Lung (tissue), 12 donors: ENCODE measurements around the gene NAV2. TPM values are rescaled to one million over a fixed set of nuclear protein-coding genes. Genes with fewer than 3 reads are reported as not detected.
A peak's percentile ranks its signal among the peaks of the same experiment; 100 is the strongest.

ENCODE experiments used
- ATAC-seq: fragments of 200-7000 bp; cut with Tn5 transposase; one replicate; pipeline ENCODE4 v1.9.1; 2020; ENCODE audit warnings: moderate number of reproducible peaks; ENCODE audit not compliant: insufficient read depth, low FRiP score
- DNase-seq, 3 donors: peaks; one replicate each; pipeline ENCODE4 v3.0.0-alpha.2; 2013 to 2017
- H3K27ac ChIP-seq, 2 donors: one replicate each; pipeline ENCODE4 v1.5.1; 2013; ENCODE audit warnings: mild to moderate bottlenecking in 2 of 2, moderate library complexity in 2 of 2, control low read depth in 1 of 2, inconsistent platforms in 1 of 2, low read depth in 1 of 2, low read length in 1 of 2
- H3K27me3 ChIP-seq, 3 donors: one replicate each; pipeline ENCODE4 v1.5.1; 2013; ENCODE audit warnings: low read length in 2 of 3; ENCODE audit not compliant: control insufficient read depth in 3 of 3, insufficient read depth in 3 of 3
- H3K36me3 ChIP-seq, 4 donors: one replicate each; pipeline ENCODE4 v1.5.1; 2013; ENCODE audit warnings: low read length in 4 of 4, mild to moderate bottlenecking in 1 of 4, moderate library complexity in 1 of 4; ENCODE audit not compliant: control insufficient read depth in 4 of 4, insufficient read depth in 4 of 4
- H3K4me1 ChIP-seq, 5 donors: one replicate each; pipeline ENCODE4 v1.5.1; 2013; ENCODE audit warnings: low read length in 5 of 5, mild to moderate bottlenecking in 2 of 5, moderate library complexity in 1 of 5; ENCODE audit not compliant: control insufficient read depth in 5 of 5, insufficient read depth in 5 of 5
- H3K4me3 ChIP-seq: one replicate; pipeline ENCODE4 v1.5.1; 2013; ENCODE audit warnings: mild to moderate bottlenecking, control low read depth, moderate library complexity
- H3K9ac ChIP-seq, 2 donors: one replicate each; pipeline ENCODE4 v1.5.1; 2013; ENCODE audit warnings: low read length in 2 of 2, control low read depth in 1 of 2; ENCODE audit not compliant: insufficient read depth in 1 of 2
- H3K9me3 ChIP-seq, 4 donors: one replicate each; pipeline ENCODE4 v1.5.1; 2013; ENCODE audit warnings: low read length in 3 of 4, mild to moderate bottlenecking in 1 of 4, moderate library complexity in 1 of 4; ENCODE audit not compliant: control insufficient read depth in 4 of 4, insufficient read depth in 3 of 4
- CTCF ChIP-seq: IDR thresholded peaks from 2 replicates; pipeline ENCODE4 v1.5.1; 2012; ENCODE audit warnings: mild to moderate bottlenecking; ENCODE audit errors: control extremely low read depth, extremely low read depth
- WGBS, 2 donors: extraction: QIAGEN DNeasy Blood & Tissue Kit; methylation state at CpG; one replicate each; pipeline ENCODE4 v1.1.7; 2013; 5-methylcytosine and 5-hydroxymethylcytosine counted together
- polyA plus RNA-seq, 2 donors: library from polyadenylated mRNA; stranded (reverse); fragments of 200-250 nt; gene quantifications; one replicate each; pipeline ENCODE4 v1.2.1, GENCODE V29; 2013
- total RNA-seq, 2 donors: library from RNA; depleted of rRNA in 1 of 2; stranded (reverse); fragments of >200 nt in 1 of 2; gene quantifications; one replicate each; pipeline ENCODE4 v1.2.1, GENCODE V29; 2014 to 2021
- donor health status: control.
- donor health status: control.
- donor health status: Bipolar disorder and iron deficiency.
- donor health status: healthy.
- donor health status: DM: yes; HTN: yes; CAD: no.

The NAV2 gene
- total and polyA plus RNA-seq, 4 donors = 6.8 to 47.9 (median 20.2) TPM

GRCh38 chr11:19800714-19801519 lies 88.3 kb downstream of the NAV2 start:
- 52 to 69% methylated on average over 4 of the region's 4 CpGs for WGBS, 2 donors
- ATAC-seq = no peak
- H3K4me1 ChIP-seq = peaks cover 4 to 35% (median 6%) of the 10 kb centered on the region in 5 donors

GRCh38 chr11:19802773-19803293 lies 90.2 kb downstream of the NAV2 start:
- DNase-seq (no peak), ATAC-seq (no peak)
- TF ChIP-seq CTCF = no peak
- H3K9ac ChIP-seq = no peak overlapping the region
- H3K9me3 ChIP-seq = no peaks in the 10 kb centered on the region
- 67 to 81% methylated on average over 4 of the region's 4 CpGs for WGBS, 2 donors
- H3K4me3 ChIP-seq = no peak overlapping the region
- no peaks in the 10 kb centered on the region for H3K36me3 ChIP-seq
- H3K4me1 ChIP-seq = peaks cover 4 to 32% (median 6%) of the 10 kb centered on the region in 5 donors
- peak overlapping the region in 1 of 2 donors; percentile 49 for H3K27ac ChIP-seq
- no peaks in the 10 kb centered on the region for H3K27me3 ChIP-seq

More at GRCh38 chr11:19800714-19801519, 88.3 kb downstream of the NAV2 start:
- H3K4me3 ChIP-seq = no peak overlapping the region
- no peaks in the 10 kb centered on the region for H3K9me3 ChIP-seq
- TF ChIP-seq CTCF = no peak
- DNase-seq = no peak
- H3K9ac ChIP-seq = no peak overlapping the region
- H3K36me3 ChIP-seq = no peaks in the 10 kb centered on the region
- H3K27ac ChIP-seq = no peak overlapping the region
- H3K27me3 ChIP-seq = no peaks in the 10 kb centered on the region

GRCh38 chr11:19803506-19803998 lies 90.9 kb downstream of the NAV2 start:
- no peak overlapping the region for H3K9ac ChIP-seq
- no peaks in the 10 kb centered on the region for H3K27me3 ChIP-seq
- peaks cover 4 to 32% (median 6%) of the 10 kb centered on the region in 5 donors for H3K4me1 ChIP-seq
- no peaks in the 10 kb centered on the region for H3K9me3 ChIP-seq
- DNase-seq (peak; percentile 32 to 71 (median 60)), ATAC-seq (no peak)
- WGBS, 2 donors = 55 to 85% methylated on average over 3 of the region's 3 CpGs
- no peaks in the 10 kb centered on the region for H3K36me3 ChIP-seq
- H3K27ac ChIP-seq = peak overlapping the region in 1 of 2 donors; percentile 49
- no peak for TF ChIP-seq CTCF
- H3K4me3 ChIP-seq = no peak overlapping the region
